Medulla oblongata (tissue), 1 donor: ENCODE results near the gene RNF214.

Experiments
- DNase-seq: peaks from one replicate; pipeline ENCODE4 v3.0.0-alpha.2; 2015; ENCODE audit errors: extremely low spot score

The RNF214 gene

DNA sequence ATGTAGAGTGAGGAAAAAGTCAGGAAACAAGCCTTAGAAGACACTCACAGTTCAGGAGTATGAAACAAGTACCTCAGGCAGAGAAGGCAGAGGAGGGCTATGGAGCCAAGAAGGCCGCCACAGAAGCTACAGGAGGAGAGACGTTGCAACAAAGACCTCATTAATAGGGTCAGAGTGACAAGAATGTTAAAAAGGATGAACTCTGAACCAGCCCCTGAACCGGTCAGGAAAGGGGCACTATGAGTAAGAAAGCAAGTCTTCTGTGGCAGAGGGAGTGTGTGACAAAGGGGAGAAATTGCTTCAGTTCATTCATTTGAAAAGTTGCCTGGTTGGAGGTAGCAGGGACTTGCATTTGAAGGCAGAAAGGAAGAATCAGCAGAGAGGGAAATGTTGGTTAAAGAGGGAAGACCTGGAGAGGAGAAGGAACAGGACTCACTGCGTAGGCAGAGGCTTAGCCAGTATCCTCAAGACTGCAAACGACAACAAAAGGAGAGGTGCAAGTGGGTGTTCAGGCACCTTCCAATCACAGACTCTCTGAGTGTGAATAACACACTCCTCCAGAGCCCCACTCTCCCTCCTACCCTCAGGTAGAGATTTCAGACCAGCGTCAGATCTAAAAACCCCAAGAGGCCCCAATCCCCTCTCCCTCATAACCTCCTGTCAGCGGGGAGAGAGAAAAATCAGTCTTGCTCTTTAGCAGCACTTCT, 17.9 kb upstream of the RNF214 start:
- DNase-seq: no peak

DNA sequence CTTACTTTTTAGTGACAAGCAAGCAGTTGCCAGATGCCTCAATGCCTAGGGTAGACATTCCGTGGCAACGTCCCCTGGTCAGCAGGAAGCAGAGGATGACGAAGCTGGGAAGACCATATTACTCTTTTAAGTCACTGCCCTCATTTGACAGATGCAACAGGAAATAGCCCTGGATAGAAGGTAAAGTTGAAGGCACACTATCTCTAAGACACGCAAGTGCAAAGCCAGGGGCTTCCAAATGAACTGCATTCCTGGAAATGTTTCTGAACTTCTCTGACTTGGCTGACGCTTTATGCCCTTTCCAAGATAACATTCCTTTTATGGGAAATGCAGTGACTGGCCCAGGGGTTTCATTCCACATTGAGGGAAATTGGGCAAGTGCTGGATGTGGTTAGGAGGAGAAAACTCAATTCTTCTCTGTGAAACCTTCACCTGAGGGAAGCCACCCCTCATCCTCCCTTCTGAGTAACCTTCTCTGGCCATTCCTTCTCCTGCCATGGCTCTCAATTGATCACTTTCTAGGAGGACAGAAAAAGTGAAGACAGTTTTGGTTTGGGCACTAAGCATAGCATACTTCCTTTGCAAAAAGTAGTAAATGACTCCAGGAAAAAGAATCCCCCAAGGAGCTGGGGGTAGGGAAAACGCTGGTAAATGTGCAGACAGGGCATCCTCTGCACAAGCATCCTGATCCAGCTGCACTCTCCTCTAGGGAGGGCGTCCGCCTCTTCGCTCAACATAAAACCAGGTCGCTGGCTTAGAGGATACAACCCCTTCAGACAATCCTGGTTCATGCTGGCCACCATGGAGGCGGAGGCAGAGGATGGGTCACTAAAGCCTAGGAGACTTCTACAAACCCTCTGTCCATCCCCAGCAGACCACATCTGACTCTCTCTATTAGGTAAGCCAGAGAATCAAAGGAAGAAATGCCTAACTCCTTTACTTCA, 15.1 kb upstream of the RNF214 start:
- DNase-seq: no peak

DNA sequence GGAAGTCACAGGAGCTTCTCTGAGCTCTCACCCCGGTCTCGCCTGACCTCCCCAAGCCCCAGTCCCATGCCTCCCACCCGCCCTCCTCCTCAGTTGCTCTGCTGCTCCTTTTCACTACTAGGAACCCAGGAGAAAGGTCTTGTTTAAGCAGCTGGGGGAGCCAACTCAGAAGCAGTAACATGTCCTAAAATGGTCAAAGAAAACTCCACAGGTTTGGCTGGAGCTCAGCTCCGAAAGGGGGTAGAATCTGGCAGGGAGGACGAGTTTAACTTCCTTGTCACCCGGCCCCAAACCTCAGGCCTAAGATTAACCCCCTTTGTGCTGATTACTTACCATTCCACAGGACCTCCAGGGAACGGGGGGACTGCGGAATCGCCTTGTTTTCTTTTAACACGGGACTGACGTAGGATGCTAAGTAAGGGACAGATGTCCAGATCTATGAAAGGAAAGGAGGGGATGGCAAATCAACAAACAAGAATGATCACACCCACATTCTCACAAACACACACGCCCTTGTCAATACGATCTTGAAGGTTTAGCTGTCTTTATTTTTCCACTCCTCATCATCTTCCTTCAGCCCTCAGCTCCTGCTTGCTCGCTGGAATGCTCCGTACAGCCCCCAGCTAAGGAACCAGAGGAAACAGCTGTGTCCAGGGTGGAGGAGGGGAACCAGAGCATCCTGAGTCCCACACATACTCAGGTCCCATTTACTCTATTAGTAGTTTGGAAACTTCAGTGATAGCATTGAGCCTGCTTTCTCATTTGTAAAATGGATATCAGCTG, 14.1 kb upstream of the RNF214 start:
- DNase-seq: peak; percentile 35

DNA sequence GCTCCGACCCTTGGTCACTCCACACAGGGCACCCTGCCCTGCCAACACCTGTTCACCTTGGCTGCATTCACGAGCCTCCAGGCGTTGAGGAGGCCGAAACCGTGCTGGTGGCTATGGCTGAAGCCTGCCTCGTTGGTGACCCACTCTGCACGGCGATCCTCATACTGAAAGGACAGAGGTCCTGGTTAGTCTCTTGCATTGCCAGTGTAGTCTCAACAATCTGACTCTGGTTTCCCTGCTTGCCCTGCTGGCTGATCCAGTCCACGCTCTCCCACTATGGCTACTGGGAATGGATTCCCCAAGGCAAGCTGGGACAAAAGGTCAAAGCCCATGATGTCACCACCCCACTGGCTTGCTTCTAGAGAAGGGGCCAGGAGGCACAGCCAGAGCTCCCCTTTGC, 13.5 kb upstream of the RNF214 start:
- DNase-seq: no peak

DNA sequence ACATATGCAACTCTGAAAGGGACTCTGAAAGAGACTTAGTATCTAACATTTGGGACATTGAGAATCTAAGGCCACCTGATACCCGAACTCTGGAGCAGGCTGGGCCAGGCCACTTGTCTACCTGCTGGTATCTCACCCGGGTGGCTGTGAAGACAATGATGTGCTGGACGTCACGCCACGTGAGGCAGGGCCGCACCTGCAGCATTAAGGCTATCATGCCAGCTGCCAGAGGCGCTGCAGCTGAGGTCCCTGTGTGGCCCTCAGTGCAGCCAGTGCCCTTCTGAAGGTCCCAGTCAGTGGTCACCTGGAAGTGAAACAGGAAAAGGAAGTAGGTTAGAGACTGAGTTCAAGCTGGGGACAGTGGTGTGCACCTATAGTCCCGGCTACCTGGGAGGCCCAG, 13.0 kb upstream of the RNF214 start:
- DNase-seq: no peak

DNA sequence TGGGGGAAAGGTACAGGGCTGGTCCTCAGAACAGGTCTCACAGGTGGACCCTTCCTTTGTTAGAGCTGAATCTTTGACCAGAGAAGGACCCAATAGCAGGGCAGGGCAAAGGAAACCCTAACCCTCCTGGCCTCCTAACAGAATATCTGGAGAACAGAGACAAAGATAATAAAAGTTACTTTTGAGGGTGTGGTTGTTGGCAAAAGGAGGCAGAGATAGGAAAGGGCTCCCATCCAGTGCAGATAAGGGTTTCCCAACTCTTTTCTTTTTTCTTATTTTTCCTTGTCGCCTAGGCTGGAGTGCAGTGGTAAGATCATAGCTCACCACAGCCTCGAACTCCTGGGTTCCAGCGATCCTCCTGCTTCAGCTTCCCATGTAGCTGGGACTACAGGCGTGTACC, 12.5 kb upstream of the RNF214 start:
- DNase-seq: no peak

DNA sequence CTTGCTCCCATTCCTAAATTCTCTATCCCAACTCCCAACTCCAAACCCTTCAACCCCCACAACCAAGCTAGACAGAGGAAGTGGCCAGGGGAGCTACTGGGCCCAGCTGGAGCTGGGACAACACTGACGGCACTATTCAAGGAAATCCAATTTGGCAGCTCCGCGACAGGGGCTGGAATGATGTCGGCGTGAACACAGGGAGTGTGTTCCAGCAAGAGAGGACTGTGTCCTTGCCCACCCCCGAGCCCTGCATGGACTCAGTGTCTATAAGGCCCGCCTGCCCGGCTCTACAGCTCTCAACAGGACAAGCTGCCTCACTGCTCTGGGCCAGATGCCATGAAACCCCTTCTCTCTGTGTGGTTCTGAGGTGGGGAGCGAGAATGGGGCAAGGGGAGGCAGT, 11.9 kb upstream of the RNF214 start:
- peak; percentile 81 for DNase-seq

DNA sequence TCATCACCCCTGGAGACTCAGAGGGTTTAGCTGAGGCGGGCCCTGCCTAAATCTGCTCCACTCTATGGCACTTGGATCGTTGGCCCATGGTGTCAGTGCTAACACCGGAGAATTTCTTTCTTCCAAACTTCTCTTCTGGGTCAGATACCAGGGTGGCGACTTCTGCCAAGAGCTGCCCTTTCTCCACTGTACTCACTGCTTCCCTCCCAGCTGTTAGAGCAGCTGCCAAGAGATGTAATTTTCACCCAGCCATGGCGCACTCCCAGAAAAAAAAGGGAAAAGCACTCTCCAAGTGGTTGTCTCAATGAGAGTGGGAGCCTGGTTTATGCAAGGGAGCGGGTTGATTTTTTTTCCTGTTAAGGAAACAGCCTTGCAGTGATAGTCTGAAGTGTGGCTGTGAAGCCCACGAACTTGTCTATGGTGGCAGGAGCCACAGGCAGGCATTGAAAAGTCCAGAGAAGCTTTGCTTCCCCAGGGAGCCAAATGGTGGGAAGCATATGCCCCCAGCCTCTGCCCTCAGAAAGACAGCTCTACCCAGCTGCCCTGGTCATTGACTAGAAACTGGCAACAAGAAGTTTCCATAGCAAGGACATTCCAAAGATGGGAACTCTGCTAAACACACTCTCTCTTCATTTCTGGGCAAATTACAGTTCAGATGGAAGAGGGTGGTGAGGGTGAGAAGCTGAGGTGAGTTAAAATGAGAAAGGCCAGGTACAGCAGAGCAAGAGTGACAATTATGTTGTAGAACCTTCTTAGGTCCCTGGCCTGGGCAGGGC, 11.3 kb upstream of the RNF214 start:
- peak; percentile 63 for DNase-seq

DNA sequence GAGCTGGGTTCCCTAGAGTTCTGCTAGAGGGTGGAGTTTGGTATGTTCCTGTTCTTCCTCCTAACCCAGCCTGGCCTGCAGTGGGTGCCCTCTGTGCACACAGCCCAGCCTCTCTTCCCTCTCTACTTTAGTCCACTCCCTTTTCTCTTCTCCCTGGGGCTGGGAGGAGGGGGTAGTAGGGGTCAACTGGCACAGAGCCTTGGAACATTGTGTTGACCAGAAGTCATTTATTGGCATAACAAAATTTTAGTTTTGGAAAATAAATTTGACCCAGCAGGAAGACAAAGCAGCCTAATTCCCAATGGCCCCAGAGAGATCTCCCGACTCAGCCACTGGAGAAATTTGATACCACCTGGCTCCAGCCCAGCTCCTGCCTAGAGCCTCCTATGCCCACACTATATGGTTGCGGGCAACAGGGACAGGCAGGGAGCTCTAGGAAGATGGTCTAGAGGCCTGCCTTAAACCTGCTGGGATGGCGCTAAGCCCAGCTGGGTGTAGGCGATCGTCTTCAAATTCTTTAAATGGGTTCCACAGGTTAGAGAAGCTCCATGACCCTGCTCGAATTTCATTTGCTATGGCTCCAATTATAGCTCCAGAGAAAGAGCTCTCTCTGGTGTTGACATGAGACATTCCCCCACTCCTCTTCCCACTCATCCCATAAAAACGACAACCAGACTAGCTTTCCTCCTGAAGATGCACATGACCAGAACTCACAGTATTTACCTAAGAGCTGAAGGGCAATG, 10.5 kb upstream of the RNF214 start:
- no peak for DNase-seq

DNA sequence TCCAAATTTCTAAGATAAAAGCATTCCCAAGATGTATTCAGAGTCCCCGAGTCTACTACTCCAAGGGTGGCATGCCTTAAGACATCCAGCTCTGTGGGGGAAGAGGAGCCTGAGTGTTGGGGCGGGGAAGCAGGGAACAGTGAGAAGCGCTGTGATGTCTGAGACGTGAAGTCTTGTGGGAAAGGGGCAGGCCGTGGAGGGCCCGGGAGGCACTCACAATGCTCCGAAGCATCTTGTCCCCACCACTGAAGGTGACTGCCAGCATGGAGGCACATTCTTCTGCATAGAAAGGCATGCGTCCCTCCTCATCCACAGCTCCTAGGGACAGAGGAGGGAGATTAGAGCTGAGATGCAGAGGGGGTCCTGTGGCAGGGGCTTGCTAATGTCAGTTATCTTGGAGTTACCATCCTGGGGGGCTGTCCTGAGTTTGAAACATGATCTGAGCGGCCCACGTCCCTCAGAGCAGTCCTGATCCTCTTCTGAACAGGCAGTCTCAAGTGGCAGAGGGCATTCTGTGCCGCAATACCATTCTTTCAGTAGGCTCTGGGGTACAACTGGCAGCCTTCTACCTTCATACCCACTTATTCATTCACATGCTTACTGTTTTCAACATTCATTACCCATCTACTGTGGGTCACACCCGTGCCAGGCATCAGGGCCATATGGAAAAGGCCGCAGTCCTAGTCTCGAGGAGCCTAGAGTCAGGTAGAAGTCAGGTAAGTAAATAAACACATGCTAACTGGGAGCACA, 9.3 kb upstream of the RNF214 start:
- DNase-seq: no peak

DNA sequence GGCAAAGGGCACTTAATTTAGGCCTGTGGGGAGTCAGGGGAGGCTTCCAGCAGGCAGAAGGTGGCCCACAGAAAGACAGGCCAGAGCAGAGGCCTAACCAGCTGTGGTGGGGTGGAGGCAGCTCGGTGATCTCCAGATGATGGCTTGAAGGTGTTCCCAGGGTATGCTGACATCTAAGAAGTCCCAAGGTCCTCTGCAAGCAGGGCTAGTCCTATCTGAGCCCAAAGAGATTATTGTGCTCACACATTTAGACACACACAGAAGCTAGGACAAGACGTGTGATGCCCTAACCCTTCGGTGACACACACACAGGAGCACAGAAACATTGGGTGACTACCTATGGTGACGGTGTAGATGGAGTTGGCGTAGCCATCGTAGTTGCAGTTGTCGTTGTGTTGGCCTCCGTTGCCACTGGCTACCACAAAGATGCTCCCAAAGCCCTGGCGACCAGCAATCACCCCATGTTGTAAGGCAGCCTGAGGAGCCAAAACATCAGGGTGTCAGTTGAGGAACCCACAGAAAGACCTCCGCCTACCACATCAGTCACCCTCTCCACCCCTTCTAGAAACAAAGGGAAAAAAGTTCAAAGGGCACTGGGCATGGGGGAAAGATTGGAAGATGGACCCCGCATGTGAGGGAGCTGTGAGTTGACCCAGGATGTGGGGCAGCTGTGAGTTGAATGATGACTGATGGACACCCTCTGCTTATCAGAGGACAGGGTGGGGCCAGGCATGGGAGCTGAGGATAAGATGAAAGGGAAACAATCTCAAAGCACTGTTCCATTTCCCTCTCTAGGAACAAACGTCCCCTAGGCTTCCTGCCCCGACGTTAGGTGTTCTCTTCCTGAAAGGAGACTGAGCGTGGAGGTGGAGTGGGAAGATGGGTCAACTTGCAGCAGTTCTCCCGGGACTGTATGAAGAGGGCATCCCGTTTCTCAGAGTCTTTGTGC, 8.5 kb upstream of the RNF214 start:
- no peak for DNase-seq

DNA sequence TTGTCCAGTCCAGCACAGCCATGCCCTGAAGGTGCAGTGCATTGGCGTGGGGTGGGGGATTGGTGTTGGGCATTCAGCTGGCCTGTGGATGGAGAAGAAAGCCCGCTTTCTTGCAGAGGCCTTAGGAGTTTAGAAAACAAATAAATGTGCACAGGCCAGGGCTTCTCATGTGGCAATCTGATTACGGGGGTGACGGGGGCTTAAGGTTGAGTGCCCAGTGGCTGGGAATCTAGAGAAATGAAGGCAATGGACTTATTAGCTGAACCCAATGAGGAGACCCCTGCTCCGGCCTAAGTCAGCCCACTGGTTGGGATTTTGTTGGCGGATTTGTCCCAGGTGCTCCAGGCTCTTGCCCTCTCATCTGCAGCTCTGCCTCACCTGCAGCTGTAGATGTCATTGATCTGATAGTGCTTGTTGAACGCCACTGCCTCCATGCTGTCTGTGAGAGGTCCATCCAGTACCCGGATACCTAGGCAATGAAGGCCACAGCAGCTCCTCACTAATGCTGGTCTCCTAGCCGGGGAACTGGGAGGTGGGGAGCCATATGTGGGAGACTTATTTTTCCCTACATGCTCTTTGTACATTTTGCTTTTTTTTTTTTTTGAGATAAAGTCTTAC, 6.8 kb upstream of the RNF214 start:
- no peak for DNase-seq

DNA sequence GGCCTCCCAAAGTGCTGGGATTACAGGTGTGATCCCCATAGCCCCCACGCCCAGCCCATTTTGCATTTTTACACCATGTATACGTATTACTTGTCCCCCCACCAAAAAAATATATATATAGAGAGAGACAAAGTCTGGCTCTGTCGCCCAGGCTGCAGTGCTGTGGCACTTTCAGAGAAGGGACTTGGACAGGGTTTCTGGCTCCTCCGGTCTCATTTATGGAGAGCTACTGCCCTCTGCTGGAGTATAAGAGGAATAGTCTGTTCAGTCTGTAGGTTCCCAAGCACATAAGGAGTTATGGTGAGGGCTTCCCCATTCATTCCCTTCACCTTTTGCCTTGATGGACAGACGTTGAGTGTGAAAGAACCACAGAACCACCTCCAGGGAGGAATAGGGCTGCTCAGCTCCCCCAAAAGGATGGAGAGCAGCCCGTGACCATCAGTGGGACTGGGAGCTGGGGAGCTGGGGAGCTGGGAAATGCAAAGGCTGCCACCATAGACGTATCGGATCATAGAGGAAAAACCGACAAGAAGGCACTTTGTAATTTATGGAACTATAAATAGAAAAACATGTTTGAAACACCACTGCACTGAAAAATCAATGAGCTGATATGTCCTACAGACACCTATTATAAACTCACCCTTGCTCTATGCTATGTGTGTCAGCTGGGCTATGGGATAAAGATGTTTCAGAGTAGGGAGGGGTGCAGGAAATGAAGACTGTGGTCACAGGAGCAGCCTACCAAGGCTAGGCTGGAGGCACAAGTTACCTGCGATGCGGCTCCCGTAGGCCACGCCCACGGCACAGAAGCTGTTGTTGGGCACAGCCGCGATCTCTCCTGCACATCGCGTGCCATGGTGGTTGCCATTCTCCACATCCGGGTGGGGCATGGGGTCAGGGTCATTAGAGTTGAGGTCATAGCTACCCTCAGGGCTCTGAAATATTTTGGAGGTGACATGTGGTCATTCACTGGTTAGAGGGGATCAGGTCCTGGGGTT, 5.8 kb upstream of the RNF214 start:
- peak; percentile 93 for DNase-seq

DNA sequence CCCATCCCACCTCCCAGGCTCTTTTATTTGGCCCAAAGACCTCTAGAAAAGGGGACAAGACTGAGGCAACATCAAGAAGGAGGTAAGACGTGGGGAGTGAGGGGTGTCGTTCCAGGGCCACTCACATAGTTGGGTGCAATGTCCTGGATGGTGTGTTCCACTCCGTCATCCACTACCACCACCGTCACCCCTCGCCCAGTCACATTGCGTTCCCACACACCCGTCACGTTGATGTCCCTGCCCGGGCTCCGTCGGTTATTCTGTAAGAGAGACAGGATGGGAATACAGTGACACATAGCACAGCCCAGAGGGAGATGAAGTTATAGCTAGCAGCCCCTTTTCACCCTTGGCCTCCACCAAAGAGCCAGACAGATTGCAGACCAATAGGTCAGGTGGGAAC, 4.4 kb upstream of the RNF214 start:
- no peak for DNase-seq

DNA sequence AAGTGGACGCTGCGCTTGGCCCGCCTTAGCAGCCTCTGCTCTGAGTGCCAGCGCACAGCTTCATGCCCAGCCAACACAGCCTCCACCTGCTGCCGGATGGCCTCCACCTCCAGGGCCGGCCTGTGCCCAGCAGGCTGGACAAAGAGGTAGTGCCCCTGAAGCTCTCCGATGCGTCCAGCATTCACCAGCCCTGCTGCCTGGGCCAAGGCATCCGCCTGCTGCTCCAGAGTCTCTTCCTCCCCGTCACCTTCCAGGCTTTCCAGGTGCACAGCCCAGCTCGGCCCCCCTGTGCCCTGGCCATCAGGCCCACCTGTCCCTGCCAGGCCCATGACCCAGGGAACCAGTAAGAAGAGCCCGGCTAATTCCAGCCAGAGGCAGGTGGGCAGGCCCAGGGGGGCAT, 3.1 kb upstream of the RNF214 start:
- DNase-seq: no peak

DNA sequence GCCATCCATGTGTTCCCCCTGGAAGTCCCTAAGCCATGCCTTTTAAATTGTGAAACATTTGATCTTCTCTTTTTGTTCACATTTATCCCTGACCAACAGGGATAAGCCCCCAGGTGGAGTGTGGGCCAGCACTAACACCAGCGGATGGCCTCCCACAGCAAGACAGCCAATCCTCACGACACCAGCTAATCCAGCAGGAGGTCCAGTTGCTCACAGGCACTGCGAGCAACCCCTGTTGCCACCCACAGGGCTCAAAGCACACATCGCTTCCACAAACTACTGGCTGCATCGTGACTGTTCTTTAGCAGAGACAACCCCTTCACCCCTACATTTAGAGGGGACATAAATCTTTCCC, 2.6 kb upstream of the RNF214 start:
- no peak for DNase-seq

DNA sequence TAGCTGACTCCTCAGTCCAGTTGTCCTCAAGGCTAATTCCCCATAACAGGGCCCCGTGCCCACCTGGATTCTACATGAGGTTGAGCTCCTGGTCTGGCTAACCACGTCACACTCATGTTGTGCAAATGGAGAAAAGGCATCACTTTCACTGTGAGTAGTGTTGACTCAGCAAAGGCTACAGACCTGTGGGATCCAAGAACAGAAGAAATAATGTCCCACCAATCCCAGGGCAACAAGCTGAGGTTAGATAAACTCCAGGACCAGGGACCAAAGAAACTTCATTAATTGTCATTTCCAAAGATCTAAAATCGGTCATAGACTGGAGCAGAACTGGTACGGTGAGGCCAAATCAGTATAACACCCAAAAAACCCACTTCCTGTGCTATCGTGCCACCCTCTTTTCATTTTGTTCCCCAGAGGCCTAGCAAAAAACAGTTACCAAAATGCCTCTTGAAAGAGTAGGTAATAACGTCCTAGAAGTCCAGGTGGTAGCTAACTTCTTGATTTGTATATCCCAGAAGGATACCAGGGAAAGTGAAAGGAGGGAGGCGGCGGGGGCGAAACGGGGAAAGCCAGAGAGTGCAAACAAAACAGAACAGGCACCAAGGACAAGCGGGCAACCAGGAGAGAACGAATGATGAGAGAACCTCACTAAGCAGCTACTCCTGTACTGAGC, 2.0 kb upstream of the RNF214 start:
- no peak for DNase-seq
